Cortex of kidney (tissue), 1 donor: ENCODE results near the gene LURAP1L.

ENCODE experiments used
- DNase-seq: peaks from one replicate; lab custom pipeline; 2025; lab: John Stamatoyannopoulos, UW

LURAP1L gene

GRCh38 chr9:12774861-12775678 lies at the start of gene LURAP1L:
TSS of gene LURAP1L (plus strand) at chr9:12775020. CDS start at chr9:12775716, 696 bp downstream.
- no peak for DNase-seq

- no peak for DNase-seq
Observed at GRCh38 chr9:12726795-12727194, 48.0 kb upstream of the LURAP1L start.

- DNase-seq = no peak
Observed at GRCh38 chr9:12730198-12730597, 44.6 kb upstream of the LURAP1L start.

GRCh38 chr9:12730927-12731326 lies 43.9 kb upstream of the LURAP1L start:
- no peak for DNase-seq

- DNase-seq = no peak
Observed at GRCh38 chr9:12732971-12733370, 41.8 kb upstream of the LURAP1L start.

- DNase-seq = no peak
Observed at GRCh38 chr9:12735665-12736064, 39.2 kb upstream of the LURAP1L start.

- no peak for DNase-seq
Observed at GRCh38 chr9:12737871-12738270, 36.9 kb upstream of the LURAP1L start.

GRCh38 chr9:12739014-12739652 lies 35.7 kb upstream of the LURAP1L start:
- DNase-seq = no peak

- DNase-seq = no peak
Observed at GRCh38 chr9:12740845-12741244, 34.0 kb upstream of the LURAP1L start.

GRCh38 chr9:12748016-12748415 lies 26.8 kb upstream of the LURAP1L start:
- no peak for DNase-seq

GRCh38 chr9:12748954-12749353 lies 25.9 kb upstream of the LURAP1L start:
- no peak for DNase-seq

GRCh38 chr9:12753931-12754330 lies 20.9 kb upstream of the LURAP1L start:
- no peak for DNase-seq

GRCh38 chr9:12759761-12760160 lies 15.1 kb upstream of the LURAP1L start:
- DNase-seq = no peak

- DNase-seq = no peak
Observed at GRCh38 chr9:12760758-12761157, 14.1 kb upstream of the LURAP1L start.

GRCh38 chr9:12764150-12764549 lies 10.7 kb upstream of the LURAP1L start:
- DNase-seq = no peak

GRCh38 chr9:12765088-12765798 lies 9.6 kb upstream of the LURAP1L start:
- no peak for DNase-seq

- DNase-seq = no peak
Observed at GRCh38 chr9:12766357-12766756, 8.5 kb upstream of the LURAP1L start.

GRCh38 chr9:12770261-12770660 lies 4.6 kb upstream of the LURAP1L start:
- DNase-seq = no peak

- DNase-seq = no peak
Observed at GRCh38 chr9:12771891-12772290, 2.9 kb upstream of the LURAP1L start.

GRCh38 chr9:12773562-12773961 lies 1.3 kb upstream of the LURAP1L start:
- no peak for DNase-seq

GRCh38 chr9:12775679-12776512 lies 1.1 kb downstream of the LURAP1L start:
- DNase-seq = no peak

GRCh38 chr9:12776513-12777055 lies 1.8 kb downstream of the LURAP1L start:
- no peak for DNase-seq
